ENCODE measurements around the gene RPH3AL. TPM values are rescaled to one million over a fixed set of nuclear protein-coding genes. Genes with fewer than 3 reads are reported as not detected.

RPH3AL gene
- total RNA-seq, 1 donor from 2014 or later = 6.0 TPM

DNA sequence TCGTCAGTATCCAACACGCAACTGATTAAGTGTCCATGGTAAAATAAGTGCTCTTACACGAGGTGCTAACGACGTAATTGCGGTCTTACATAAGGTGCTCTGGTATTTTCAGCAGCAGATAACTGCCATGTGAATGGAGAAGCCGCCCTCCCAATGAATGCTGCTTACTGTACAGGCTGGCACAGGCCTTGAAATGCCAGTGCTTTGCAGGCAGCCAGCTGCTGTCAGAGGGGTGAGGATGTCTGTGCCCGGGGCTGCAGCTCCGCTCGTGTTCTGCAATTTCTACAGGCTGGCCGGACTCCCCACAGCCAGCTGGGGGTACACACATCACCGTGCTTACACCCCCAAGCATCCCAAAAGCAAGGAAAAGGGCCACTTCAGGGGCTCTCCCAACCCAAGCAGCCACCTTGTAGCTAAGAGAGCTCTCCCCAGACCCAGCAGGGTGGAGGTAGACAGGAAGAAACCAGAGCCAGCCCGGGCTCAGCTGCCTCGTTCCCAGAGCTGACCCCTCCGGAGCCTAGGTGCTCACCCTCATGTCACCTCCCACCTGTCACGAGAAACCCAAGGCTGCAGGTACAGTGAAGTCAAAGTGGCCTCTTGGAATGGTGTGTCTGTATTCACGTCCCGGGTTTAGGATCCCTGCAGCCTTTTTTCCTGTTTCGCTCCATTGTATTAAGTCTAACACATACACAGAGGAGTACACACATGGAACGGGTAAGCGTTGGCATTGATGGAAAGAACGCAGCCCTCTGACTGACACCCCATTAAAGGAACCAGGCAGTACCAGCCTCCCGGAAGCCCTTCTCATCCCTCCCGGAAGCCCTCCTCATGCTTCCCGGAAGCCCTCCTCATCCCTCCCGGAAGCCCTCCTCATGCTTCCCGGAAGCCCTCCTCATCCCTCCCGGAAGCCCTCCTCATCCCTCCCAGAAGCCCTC, 27.2 kb upstream of the RPH3AL start:
- H3K4me3 Mint-ChIP-seq = no peak overlapping the region
- no peak for ATAC-seq (ENCODE audit: low read depth)

DNA sequence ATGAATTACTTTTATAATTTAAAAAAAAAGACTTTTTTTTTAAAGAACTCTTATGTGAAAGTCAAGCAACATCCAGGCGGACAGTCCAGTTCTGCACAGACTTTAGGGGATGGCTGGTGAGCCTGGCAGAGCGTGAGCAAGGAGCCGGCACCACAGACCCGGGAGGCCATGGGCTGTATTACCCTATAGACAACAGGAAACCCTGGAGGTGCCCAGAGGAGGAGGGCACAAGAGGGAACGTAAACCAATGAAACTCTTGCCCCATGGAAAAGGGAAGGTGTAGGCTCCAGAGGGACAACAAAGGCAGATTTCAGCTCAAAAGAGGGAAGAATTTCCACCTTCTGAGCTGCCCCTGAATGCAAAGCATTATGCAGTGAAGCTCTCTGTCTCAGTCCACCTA, 25.5 kb upstream of the RPH3AL start:
- intact Hi-C loops (cut with micrococcal nuclease) = no loop called here
- ChIA-PET POLR2A (no interaction called here), CTCF (no interaction called here)

More for the DNA sequence above, 27.2 kb upstream of the RPH3AL start:
- TF ChIP-seq, protein P1, sequence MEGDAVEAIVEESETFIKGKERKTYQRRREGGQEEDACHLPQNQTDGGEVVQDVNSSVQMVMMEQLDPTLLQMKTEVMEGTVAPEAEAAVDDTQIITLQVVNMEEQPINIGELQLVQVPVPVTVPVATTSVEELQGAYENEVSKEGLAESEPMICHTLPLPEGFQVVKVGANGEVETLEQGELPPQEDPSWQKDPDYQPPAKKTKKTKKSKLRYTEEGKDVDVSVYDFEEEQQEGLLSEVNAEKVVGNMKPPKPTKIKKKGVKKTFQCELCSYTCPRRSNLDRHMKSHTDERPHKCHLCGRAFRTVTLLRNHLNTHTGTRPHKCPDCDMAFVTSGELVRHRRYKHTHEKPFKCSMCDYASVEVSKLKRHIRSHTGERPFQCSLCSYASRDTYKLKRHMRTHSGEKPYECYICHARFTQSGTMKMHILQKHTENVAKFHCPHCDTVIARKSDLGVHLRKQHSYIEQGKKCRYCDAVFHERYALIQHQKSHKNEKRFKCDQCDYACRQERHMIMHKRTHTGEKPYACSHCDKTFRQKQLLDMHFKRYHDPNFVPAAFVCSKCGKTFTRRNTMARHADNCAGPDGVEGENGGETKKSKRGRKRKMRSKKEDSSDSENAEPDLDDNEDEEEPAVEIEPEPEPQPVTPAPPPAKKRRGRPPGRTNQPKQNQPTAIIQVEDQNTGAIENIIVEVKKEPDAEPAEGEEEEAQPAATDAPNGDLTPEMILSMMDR (IDR thresholded peaks at IDR 0.05) = no peak
- Mint-ChIP-seq H3K27me3 (peaks cover 8% of the 10 kb centered on the region), H3K27ac (no peak overlapping the region), H3K4me1 (peaks cover 11% of the 10 kb centered on the region), H3K9me3 (no peaks in the 10 kb centered on the region), H3K36me3 (ENCODE audit: low read depth) (no peaks in the 10 kb centered on the region)
- DNase-seq = no peak
- ChIA-PET POLR2A (no interaction called here), CTCF (no interaction called here)
- intact Hi-C loops (cut with micrococcal nuclease) = no loop called here

DNA sequence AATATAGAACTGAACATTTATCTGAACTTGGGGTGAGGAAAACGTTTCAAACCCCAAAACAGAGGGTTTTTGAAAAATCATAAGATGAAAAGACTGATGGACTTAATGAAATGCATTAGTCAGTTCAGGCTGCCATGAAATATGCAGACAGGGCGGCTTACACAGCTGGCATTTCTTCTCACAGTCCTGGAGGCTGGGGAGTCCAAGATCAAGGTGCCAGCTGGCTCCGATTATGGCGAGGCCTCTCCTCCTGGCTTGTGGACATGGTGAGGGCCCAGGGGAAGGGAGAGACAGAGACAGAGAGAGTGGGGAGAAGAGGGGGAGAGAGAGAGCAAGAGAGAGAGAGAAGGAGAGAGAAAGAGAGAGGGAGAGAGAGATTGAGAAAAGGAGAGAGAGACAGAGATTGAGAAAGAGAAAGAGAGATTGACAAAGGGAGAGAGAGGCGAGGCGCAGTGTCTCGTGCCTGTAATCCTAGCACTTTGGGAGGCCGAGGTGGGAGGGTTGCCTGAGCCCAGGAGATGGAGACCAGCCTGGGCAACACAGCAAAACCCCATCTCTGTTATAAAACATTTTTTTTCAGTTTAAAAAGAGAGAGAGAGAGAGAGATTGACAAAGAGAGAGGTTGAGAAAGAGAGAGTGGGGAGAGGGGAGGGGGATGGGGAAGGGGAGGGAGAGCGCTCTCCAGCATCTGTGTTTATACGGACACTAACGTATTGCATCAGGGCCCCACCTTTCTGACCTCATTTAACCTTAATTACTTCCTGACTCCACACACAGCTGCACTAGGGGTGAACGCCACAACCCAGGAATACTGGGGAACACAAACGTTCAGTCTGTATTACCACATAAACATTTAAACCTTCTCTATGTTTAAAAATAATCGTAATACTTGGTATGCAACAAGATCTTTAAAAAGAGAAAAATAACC, 24.6 kb upstream of the RPH3AL start:
- Mint-ChIP-seq H3K4me1 (peaks cover 3% of the 10 kb centered on the region), H3K36me3 (ENCODE audit: low read depth) (no peaks in the 10 kb centered on the region), H3K27ac (no peak overlapping the region), H3K4me3 (no peak overlapping the region), H3K9me3 (no peaks in the 10 kb centered on the region), H3K27me3 (no peaks in the 10 kb centered on the region)
- intact Hi-C loops (cut with micrococcal nuclease) = no loop called here
- ATAC-seq (ENCODE audit: low read depth) (no peak), DNase-seq (no peak)
- TF ChIP-seq, protein P1 (IDR thresholded peaks at IDR 0.05) = no peak
- CTCF ChIA-PET = no interaction called here
- POLR2A ChIA-PET = no interaction called here

More for the DNA sequence above, 25.5 kb upstream of the RPH3AL start:
- Mint-ChIP-seq H3K4me1 (peaks cover 3% of the 10 kb centered on the region), H3K36me3 (ENCODE audit: low read depth) (no peaks in the 10 kb centered on the region), H3K9me3 (no peaks in the 10 kb centered on the region), H3K27ac (no peak overlapping the region), H3K4me3 (no peak overlapping the region), H3K27me3 (no peaks in the 10 kb centered on the region)
- ATAC-seq (ENCODE audit: low read depth) (no peak), DNase-seq (no peak)
- TF ChIP-seq, protein P1 (IDR thresholded peaks at IDR 0.05) = no peak

DNA sequence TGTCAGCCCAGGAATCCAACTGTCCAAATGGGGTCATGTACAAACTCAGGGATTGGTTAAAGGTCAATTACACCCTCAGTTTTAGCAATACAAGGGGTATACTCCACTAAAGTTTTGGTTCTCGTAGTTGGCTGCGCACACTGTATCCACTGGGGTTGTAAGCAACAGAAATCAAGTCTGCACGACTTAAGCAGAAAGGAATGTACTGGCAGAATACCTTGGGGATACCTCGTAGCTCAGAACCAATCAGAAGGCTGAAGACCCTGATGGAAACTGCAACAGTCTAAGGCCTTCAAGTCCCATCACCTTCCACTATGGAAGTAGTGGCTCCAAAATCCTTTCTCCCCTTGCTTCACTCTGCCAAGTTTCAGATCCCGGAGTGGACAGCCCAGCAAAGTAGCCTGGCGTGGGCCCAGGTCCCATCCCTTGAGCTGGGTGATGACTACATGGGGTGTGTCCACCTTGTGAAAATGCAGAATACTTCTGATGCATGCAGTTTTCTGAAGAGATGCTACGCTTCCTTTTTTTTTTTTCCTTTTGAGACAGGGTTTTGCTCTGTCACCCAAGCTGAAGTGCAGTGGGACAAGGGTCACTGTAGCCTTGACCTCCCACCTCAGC, 21.1 kb upstream of the RPH3AL start:
- POLR2A ChIA-PET = no interaction called here
- CTCF ChIA-PET = no interaction called here
- Mint-ChIP-seq H3K4me3 (no peak overlapping the region), H3K27me3 (no peaks in the 10 kb centered on the region), H3K4me1 (no peaks in the 10 kb centered on the region), H3K27ac (no peak overlapping the region), H3K36me3 (ENCODE audit: low read depth) (peaks cover 3% of the 10 kb centered on the region), H3K9me3 (peaks cover under 1% of the 10 kb centered on the region)
- intact Hi-C loops (cut with micrococcal nuclease) = no loop called here
- ATAC-seq (ENCODE audit: low read depth) (no peak), DNase-seq (no peak)
- TF ChIP-seq, protein P1 (IDR thresholded peaks at IDR 0.05) = no peak

Data from activated B cell treated with CpG ODN at 0.5 μM for 24 hours (primary cell).